ENCODE measurements around the gene HOXA5. TPM values are rescaled to one million over a fixed set of nuclear protein-coding genes. Genes with fewer than 3 reads are reported as not detected.
A peak's percentile ranks its signal among the peaks of the same experiment; 100 is the strongest.

The HOXA5 gene
- total RNA-seq, 1 donor from 2014 or later = not detected

DNA sequence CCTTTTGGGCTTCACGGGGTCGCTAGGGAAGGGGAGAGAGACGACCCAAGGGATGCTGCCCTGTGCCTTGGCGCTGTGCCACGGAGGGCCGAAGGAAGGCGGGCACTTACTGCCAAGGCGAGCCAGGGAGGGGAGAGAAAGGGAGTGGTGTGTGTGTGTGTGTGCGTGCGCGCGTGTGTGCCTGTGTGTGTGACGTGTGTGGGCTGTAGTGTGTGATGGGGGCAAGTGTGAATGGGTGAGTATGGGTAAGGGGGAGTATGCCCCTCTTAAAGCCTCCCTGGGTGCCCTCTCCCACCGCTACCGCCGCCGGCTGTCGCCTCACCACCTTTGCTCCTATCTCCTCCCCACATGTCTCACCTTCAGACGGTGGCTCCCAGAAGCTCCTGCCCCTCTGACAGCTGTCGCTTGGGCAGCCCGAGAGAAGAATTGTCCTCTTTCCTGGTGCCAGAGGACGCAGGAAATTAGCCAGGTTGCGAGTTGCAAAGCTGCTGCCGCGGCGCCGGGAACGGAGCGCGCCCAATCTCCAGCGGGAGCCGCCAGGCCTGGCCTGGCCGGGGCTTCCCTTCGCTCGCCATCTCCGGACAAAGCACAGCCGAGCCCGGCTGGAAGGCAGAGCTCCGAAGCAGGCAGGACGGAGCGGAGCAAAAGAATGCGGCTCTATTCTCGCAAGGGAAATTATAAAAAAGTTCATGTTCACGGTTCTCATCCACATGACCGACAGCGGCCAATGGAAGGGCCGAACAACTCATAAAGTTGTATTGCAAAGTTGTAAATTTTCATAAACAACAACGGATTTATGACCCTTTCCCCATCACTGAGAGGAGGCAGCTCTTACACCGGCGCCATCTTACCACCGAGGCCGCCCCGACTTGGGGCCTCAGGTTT lies 8.7 kb upstream of the HOXA5 start, which contains the start of gene HOXA3:
HOXA3 (minus strand) TSS at position 653 of the 885 bp plus-strand sequence. CDS start 41,943 bp downstream, outside the sequence.
- Mint-ChIP-seq H3K27ac (ENCODE audit: unreplicated experiment) (no peak within 1 kb of the TSS), H3K27me3 (ENCODE audit: unreplicated experiment) (peaks cover 87% of the 10 kb centered on the region), H3K9me3 (ENCODE audit: unreplicated experiment) (no peaks in the 10 kb centered on the region), H3K36me3 (ENCODE audit: unreplicated experiment) (peaks cover 3% of the 10 kb centered on the region), H3K4me3 (ENCODE audit: unreplicated experiment) (peak within 1 kb of the TSS; percentile 64), H3K4me1 (ENCODE audit: unreplicated experiment) (peaks cover 18% of the 10 kb centered on the region)
- TF ChIP-seq CTCF (IDR thresholded peaks at IDR 0.05) = no peak
- no peak for DNase-seq (ENCODE audit: extremely low spot score, unreplicated experiment)

GRCh38 chr7:27151341-27151930 lies 8.0 kb upstream of the HOXA5 start:
- Mint-ChIP-seq H3K27me3 (ENCODE audit: unreplicated experiment) (peaks cover 90% of the 10 kb centered on the region), H3K4me1 (ENCODE audit: unreplicated experiment) (peaks cover 16% of the 10 kb centered on the region), H3K9me3 (ENCODE audit: unreplicated experiment) (no peaks in the 10 kb centered on the region), H3K4me3 (ENCODE audit: unreplicated experiment) (peak overlapping the region; percentile 64), H3K27ac (ENCODE audit: unreplicated experiment) (no peak overlapping the region), H3K36me3 (ENCODE audit: unreplicated experiment) (peaks cover 3% of the 10 kb centered on the region)
- DNase-seq (ENCODE audit: extremely low spot score, unreplicated experiment) = no peak
- TF ChIP-seq CTCF (IDR thresholded peaks at IDR 0.05) = no peak

DNA sequence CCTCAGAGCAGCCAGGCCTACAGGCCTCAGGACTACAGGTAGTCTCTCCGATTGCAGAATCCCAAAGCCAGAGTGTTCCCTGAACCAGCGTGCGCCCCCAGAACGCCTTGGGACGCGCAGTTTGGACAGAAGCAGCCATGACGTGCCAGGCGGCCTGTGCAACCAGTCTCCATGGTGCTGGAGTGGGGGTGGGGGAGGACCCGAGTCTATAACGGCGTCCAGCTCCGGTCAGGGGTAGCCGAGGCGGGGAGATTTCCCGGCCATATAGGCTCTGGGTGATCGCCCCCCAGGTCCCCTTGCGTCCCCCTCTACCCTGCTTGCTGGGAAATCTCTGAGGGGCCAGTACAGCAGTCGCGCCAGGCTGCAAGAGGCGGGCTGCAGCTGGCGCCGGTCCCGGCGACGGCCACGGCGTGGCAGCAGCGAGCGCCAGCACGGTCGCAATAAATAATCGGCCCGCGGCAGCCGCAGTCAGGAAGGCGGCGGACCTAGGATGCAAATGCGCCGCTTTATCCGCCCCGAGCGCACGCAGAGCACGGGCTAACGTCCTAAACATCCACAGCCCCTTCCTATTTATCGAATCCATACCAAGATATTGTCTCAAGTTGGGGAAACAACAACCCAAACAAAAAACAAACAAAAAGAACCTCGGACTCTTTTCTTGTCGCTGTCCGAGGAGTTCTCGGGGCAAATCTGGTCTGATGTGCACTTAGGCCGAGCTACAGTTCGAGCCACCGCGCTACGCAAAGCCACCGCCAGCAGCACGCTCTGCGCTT lies 7.3 kb upstream of the HOXA5 start:
- DNase-seq (ENCODE audit: extremely low spot score, unreplicated experiment) = peak; percentile 87
- peaks cover 91% of the 10 kb centered on the region for H3K27me3 Mint-ChIP-seq (ENCODE audit: unreplicated experiment)

GRCh38 chr7:27149842-27150567 lies 6.5 kb upstream of the HOXA5 start:
- Mint-ChIP-seq H3K27ac (ENCODE audit: unreplicated experiment) (no peak overlapping the region), H3K4me3 (ENCODE audit: unreplicated experiment) (no peak overlapping the region), H3K27me3 (ENCODE audit: unreplicated experiment) (peaks cover 91% of the 10 kb centered on the region), H3K4me1 (ENCODE audit: unreplicated experiment) (peaks cover 14% of the 10 kb centered on the region), H3K9me3 (ENCODE audit: unreplicated experiment) (no peaks in the 10 kb centered on the region), H3K36me3 (ENCODE audit: unreplicated experiment) (peaks cover 3% of the 10 kb centered on the region)
- TF ChIP-seq CTCF (IDR thresholded peaks at IDR 0.05) = no peak
- DNase-seq (ENCODE audit: extremely low spot score, unreplicated experiment) = peak; percentile 76

More for the DNA sequence above, 7.3 kb upstream of the HOXA5 start:
- Mint-ChIP-seq H3K27ac (ENCODE audit: unreplicated experiment) (no peak overlapping the region), H3K4me3 (ENCODE audit: unreplicated experiment) (peak overlapping the region; percentile 64), H3K4me1 (ENCODE audit: unreplicated experiment) (peaks cover 16% of the 10 kb centered on the region), H3K9me3 (ENCODE audit: unreplicated experiment) (no peaks in the 10 kb centered on the region), H3K36me3 (ENCODE audit: unreplicated experiment) (peaks cover 3% of the 10 kb centered on the region)
- peak; percentile 85 for TF ChIP-seq CTCF (IDR thresholded peaks at IDR 0.05)
